NCI-H748 treated with DMSO at 0.1 percent for 48 hours (cell line): ENCODE measurements around the gene CD55.

Experiments
- DNase-seq: peaks from one replicate; lab custom pipeline; 2025; lab: John Stamatoyannopoulos, UW

CD55 gene

GRCh38 chr1:207330011-207330710 is 8.7 kb downstream of the CD55 start:
- no peak for DNase-seq

- no peak for DNase-seq
Observed at GRCh38 chr1:207331354-207332313, 10.2 kb downstream of the CD55 start.

- DNase-seq = no peak
Observed at GRCh38 chr1:207333009-207333600, 11.6 kb downstream of the CD55 start.

- DNase-seq = no peak
Observed at GRCh38 chr1:207333620-207334019, 12.1 kb downstream of the CD55 start.

GRCh38 chr1:207334337-207334736 is 12.9 kb downstream of the CD55 start:
- DNase-seq = no peak

GRCh38 chr1:207335138-207335537 is 13.7 kb downstream of the CD55 start:
- no peak for DNase-seq

GRCh38 chr1:207335695-207336363 is 14.4 kb downstream of the CD55 start:
- no peak for DNase-seq

- no peak for DNase-seq
Observed at GRCh38 chr1:207336559-207337467, 15.3 kb downstream of the CD55 start.

GRCh38 chr1:207342332-207342731 is 20.9 kb downstream of the CD55 start:
- DNase-seq = no peak

- DNase-seq = no peak
Observed at GRCh38 chr1:207343675-207344074, 22.2 kb downstream of the CD55 start.

GRCh38 chr1:207344221-207344620 is 22.7 kb downstream of the CD55 start:
- no peak for DNase-seq

- no peak for DNase-seq
Observed at GRCh38 chr1:207345644-207346477, 24.4 kb downstream of the CD55 start.

GRCh38 chr1:207346513-207346912 is 25.0 kb downstream of the CD55 start:
- DNase-seq = no peak

- DNase-seq = no peak
Observed at GRCh38 chr1:207349979-207350378, 28.5 kb downstream of the CD55 start.

GRCh38 chr1:207352554-207352953 is 31.1 kb downstream of the CD55 start:
- DNase-seq = no peak

- no peak for DNase-seq
Observed at GRCh38 chr1:207355060-207355459, 33.6 kb downstream of the CD55 start.

- no peak for DNase-seq
Observed at GRCh38 chr1:207355513-207356295, 34.2 kb downstream of the CD55 start.

GRCh38 chr1:207361029-207361428 is 39.6 kb downstream of the CD55 start:
- no peak for DNase-seq

- no peak for DNase-seq
Observed at GRCh38 chr1:207361889-207362288, 40.4 kb downstream of the CD55 start.
